ENCODE results near the gene CYB5R3.

Gene CYB5R3

GRCh38 chr22:42632096-42632495, 17.1 kb downstream of the CYB5R3 start:
- DNase-seq (ENCODE audit: low read depth) = no peak
- TF ChIP-seq CTCF (conservative IDR thresholded peaks at IDR 0.05; ENCODE audit: control insufficient read depth, insufficient read depth, low read depth, low read length) = peak; percentile 42
- H3K4me3 ChIP-seq (ENCODE audit: control insufficient read depth, low read depth, low read length) = no peak overlapping the region

- no peak for TF ChIP-seq CTCF (conservative IDR thresholded peaks at IDR 0.05; ENCODE audit: control insufficient read depth, insufficient read depth, low read depth, low read length)
- H3K4me3 ChIP-seq (ENCODE audit: control insufficient read depth, low read depth, low read length) = no peak overlapping the region
- DNase-seq (ENCODE audit: low read depth) = no peak
Measured at GRCh38 chr22:42630901-42631602, 18.1 kb downstream of the CYB5R3 start.

GRCh38 chr22:42630211-42630610, 19.0 kb downstream of the CYB5R3 start:
- DNase-seq (ENCODE audit: low read depth) = no peak
- H3K4me3 ChIP-seq (ENCODE audit: control insufficient read depth, low read depth, low read length) = no peak overlapping the region
- TF ChIP-seq CTCF (conservative IDR thresholded peaks at IDR 0.05; ENCODE audit: control insufficient read depth, insufficient read depth, low read depth, low read length) = no peak

GRCh38 chr22:42627981-42628380, 21.2 kb downstream of the CYB5R3 start:
- TF ChIP-seq CTCF (conservative IDR thresholded peaks at IDR 0.05; ENCODE audit: control insufficient read depth, insufficient read depth, low read depth, low read length) = no peak
- no peak overlapping the region for H3K4me3 ChIP-seq (ENCODE audit: control insufficient read depth, low read depth, low read length)
- DNase-seq (ENCODE audit: low read depth) = no peak

- TF ChIP-seq CTCF (conservative IDR thresholded peaks at IDR 0.05; ENCODE audit: control insufficient read depth, insufficient read depth, low read depth, low read length) = no peak
- DNase-seq (ENCODE audit: low read depth) = no peak
- no peak overlapping the region for H3K4me3 ChIP-seq (ENCODE audit: control insufficient read depth, low read depth, low read length)
Measured at GRCh38 chr22:42626951-42627625, 22.1 kb downstream of the CYB5R3 start.

GRCh38 chr22:42626431-42626830, 22.8 kb downstream of the CYB5R3 start:
- no peak overlapping the region for H3K4me3 ChIP-seq (ENCODE audit: control insufficient read depth, low read depth, low read length)
- no peak for TF ChIP-seq CTCF (conservative IDR thresholded peaks at IDR 0.05; ENCODE audit: control insufficient read depth, insufficient read depth, low read depth, low read length)
- DNase-seq (ENCODE audit: low read depth) = no peak
